ENCODE results near the gene TJAP1. TPM values are rescaled to one million over a fixed set of nuclear protein-coding genes. Genes with fewer than 3 reads are reported as not detected.
A peak's percentile ranks its signal among the peaks of the same experiment; 100 is the strongest.
"Not testable (repeated sequence)": the region's sequence is repeated elsewhere in the genome, so short reads cannot be mapped to it uniquely, and the experiment has no call there.

TJAP1 gene
- total RNA-seq, 1 experiment from 2014 or later = 20.4 TPM

DNA sequence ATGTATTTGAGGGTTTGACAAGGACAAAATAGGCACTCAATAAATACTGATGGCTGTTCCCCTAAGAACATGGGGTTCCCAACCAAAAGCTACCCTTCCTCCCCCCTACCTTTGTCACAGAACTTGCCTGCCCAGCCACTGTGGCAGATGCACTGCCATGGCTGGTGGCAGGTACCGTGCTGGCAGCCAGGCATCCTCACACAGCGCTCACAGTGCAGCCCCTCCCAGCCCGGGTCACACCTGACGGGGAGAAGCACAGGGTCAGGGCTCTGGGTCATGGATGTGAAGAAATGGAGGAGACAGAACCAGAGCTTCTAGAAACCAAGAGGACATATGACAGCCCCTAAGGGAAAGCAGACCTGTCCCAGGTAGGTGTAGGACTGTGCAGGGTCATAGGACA lies 24.5 kb upstream of the TJAP1 start:
- DNase-seq (ENCODE audit: low spot score) = no peak

DNA sequence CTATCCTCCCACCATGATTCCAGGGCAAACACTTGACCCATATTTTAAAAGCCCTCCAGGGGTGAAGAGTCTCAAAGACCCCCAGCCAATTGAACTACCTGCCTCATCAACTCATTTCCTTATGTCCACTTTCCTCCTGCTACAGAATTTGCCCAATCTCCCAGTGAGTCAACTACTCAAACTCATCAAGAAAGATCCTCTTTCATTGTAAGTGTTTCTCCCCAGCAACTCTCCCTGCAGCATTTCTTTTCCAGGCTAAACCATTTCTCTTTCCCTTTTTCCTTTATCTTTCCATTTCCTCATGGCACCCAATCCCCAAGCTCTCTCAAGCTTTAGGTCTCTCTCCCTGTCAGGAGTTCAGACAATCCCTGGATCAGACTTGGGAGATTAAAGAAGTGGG lies 23.5 kb upstream of the TJAP1 start:
- no peak for DNase-seq (ENCODE audit: low spot score)

DNA sequence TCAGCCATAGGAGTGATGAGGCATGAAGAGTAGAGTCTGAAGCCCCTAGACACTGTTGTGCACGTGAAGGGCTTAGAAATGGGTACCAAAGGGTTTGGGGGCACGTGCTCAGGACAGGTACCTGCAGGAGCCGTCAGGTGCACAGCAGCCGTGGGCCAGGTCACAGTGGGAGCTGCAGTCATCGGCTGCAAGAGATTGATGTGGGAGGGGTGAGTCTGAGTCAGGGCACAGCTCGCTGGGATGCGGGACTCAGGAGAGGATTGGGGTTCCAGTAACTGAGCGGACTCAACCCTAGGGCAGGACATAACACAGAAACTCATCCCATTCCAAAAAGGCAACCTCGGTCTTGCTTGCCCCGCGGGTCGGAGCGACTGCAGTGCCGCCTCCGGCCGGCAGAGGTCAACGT lies 23.1 kb upstream of the TJAP1 start:
- peak; percentile 74 for DNase-seq (ENCODE audit: low spot score)

DNA sequence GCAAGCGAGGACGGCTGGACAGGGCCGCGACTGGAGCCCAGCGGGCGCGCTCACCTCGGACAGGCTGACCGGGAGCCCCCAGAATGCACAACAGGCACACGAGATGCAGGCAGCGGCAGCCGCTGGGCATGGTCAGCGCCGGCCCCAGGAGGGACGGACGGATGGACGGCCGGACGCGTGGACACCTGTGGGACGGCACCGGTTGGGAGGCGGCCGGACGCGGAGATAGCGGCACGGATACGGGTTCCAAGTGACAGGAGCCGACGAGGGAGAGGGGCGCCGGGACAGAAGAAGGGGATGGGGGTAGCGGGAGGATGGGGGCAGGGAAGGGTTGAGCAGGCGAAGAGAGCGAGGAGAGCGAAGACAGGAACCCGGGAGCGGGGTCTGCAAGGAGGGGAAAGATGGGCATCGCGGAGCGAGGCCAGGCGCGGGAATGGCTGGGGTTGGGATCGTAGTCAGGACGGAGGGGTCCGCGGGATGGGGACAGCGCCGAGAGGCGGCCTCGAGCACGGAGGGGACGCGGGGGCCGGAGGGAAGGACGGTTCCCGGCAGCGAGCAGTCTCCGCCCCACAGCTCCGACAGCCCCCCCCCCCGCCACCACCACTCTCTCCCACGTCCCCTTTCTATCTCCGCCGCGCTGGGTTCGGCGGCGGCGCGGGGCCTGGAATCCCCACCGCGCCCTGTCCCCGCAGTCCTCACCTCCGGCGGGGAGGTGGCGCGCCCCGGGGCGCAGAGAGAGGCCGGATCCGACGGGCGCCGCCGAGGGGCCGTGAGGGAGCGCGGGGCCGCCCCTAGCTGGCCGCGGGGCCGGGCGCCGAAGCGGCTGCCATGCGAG lies 22.5 kb upstream of the TJAP1 start:
- DNase-seq (ENCODE audit: low spot score) = no peak

DNA sequence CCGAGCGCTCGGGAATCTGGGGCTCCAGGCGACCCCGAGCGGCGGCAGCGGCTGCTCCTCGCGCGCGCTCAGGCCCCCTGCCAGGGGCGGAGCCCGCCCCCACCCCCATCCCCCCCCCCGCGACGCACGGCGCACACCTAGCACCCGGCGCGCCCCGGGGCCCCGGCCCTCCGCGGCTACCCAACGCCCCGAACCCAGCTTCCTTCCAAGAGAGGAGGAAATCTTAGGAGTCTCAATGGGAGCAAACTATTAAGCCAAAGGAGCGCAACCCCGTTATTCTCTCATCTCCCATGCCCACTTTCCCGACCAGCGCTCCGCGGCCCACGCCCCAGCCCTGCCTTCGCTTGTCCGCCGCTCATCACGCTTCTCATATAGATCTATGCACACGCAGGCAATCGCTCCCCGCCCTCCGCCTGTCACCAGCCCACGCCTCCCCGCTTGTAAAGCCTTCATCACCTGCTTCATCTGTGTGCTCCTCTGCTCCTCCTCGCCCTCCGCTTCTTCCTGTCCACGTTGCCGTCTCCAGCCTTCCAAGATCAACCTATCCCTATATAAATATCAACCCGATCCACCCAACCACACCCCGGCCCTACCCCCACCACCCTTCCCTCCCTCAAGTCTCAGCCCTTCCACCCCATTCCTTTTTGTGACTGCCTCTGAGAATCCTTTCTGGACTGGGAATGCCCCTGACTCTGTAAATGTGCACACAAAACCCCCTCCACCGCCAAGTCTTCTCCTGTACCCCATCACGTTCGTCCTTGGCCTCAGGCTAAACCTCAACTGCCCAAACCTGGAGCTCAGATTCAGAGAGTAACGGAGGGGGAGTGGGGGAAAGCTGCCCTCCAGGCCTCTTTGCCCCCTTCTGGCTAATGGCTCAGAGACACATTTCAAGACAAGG lies 21.6 kb upstream of the TJAP1 start, which contains the start of gene DLK2:
Gene DLK2, minus strand, starts transcription at position 18 of the 898 bp plus-strand sequence. CDS start 723 bp downstream, outside the sequence.
- DNase-seq (ENCODE audit: low spot score) = peak; percentile 10

DNA sequence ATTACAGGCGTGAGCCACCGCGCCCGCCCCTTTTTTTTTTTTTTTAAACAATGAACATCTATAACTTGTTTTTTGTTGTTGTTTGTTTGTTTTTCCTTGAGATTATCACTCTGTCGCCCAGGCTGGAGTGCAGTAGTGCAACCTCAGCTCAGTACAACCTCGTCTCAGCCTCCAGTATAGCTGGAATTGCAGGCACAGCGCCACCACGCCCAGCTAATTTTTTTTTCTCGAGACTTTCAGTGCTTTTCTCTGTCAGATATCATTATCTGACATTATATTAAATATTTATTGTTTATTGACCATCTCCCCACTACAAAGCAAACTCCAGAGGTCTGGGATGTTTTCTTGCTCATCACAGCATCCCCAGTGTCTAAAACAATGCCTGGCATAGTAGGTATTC lies 19.7 kb upstream of the TJAP1 start:
- no peak for DNase-seq (ENCODE audit: low spot score)

DNA sequence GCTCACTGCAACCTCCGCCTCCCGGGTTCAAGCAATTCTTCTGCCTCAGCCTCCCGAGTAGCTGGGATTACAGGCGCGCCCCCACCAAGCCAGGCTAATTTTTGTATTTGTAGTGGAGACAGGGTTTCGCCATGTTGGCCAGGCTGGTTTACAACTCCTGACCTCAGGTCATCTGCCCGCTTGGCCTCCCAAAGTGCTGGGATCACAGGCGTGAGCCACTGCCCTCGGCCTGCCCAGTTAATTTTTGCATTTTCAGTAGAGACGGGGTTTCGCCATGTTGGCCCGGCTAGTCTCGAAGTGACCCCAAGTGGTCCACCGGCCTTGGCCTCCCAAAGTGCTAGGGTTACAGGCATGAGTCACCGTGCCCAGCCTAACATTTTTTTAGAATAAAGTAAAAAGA lies 19.2 kb upstream of the TJAP1 start:
- not testable (repeated sequence) for DNase-seq (ENCODE audit: low spot score)

DNA sequence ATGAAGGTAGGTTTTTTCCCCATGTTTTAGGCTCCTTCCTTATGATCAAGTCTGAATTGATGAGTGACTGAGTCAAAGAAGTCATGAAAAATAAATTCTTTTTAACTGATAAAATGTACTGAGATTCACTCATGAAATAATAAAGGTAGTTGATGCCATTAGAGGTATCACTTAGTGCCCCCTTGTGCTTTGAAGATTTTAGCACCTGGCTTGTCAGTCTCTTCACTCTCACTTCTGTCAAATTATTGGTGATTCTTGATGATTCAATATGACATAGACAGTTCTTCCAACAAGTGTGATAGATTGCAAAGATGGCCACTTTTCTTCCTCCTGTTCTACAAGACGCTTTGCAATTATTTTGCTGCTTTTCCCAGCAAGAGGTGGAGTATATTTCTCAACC lies 17.8 kb upstream of the TJAP1 start:
- DNase-seq (ENCODE audit: low spot score) = no peak

DNA sequence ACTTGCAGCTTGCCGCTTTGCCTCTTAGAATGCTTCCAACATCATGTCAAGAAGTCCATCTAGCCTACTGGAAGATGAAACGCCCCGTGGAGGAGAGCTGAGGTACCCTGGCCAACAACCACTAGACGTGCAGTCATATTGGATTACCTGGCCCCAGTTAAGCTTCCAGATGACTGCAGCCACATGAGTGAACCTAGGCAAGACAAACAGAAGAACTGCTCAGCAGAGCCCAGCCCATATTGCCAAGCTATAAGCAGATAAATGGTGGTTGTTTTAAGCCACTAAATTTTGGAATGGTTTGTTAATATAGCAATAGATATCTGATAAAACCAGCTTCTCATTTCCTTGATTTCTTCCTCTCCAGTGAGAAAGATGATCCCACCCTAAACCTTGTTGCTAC lies 17.3 kb upstream of the TJAP1 start:
- no peak for DNase-seq (ENCODE audit: low spot score)

DNA sequence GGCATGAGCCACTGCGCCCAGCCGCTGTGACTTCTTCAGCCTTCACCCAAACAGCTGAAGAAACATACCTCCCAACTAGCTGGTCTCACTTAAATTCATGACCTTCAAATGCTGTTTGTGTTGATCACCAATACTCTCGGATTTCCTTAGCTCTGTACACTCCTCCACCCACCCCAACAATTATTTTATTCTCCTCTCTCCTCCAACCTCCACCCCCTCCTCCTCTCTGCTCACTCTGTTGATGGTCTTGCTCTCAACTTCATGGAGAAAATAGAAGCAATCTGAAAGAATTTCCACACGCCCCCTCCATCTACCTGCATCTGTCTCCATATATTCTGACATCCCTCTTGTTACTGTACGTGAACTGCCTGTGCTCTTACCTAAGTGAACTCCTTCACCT lies 15.4 kb upstream of the TJAP1 start:
- no peak for DNase-seq (ENCODE audit: low spot score)

DNA sequence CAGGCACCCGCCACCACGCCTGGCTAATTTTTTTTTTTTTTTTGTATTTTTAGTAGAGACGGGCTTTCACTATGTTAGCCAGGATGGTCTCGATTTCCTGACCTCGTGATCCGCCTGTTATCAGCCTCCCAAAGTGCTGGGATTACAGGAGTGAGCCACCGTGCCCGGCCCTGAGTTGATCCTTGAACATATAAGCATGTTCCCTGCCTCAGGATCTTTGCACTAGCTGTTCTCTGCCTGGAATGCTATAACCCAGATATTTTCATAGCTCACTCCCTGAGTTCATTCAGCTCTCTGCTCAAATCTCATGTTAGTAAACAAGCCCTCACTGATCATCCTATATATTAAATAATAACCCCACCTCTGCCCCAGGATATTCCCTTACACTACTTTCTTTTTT lies 13.0 kb upstream of the TJAP1 start:
- DNase-seq (ENCODE audit: low spot score) = no peak

DNA sequence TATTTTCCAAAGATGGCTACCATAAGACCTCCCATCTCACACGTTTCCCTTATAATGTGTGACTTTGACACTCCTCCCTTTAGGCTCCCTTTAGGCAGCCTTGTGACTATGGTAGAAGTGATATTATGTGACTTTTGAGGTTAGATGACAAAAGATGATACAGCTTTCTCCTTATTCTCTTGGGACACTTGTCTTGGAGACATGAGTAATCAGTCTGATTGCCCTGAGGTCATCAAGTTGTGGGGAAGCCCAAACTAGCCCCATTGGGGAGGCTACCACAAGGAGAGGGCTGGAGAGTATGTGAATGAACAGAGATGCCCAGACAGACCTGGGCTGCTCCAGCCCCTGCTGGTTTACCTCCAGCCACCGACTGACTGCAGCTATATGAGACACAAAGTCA lies 11.4 kb upstream of the TJAP1 start:
- no peak for DNase-seq (ENCODE audit: low spot score)

DNA sequence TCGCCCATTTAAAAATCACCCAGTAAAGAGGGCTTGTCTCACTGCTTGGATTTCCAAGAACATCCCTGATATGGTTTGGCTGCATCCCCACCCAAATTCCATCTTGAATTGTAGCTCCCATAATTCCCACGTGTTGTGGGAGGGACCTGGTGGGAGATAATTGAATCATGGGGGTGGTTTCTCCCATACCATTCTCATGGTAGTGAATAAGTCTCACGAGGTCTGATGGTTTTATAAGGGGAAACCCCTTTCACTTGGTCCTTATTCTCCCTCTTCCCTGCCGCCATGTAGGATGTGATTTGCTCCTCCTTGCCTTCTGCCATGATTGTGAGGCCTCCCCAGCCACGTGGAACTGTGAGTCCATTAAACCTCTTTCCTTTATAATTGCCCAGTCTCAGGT lies 10.1 kb upstream of the TJAP1 start:
- not testable (repeated sequence) for DNase-seq (ENCODE audit: low spot score)

DNA sequence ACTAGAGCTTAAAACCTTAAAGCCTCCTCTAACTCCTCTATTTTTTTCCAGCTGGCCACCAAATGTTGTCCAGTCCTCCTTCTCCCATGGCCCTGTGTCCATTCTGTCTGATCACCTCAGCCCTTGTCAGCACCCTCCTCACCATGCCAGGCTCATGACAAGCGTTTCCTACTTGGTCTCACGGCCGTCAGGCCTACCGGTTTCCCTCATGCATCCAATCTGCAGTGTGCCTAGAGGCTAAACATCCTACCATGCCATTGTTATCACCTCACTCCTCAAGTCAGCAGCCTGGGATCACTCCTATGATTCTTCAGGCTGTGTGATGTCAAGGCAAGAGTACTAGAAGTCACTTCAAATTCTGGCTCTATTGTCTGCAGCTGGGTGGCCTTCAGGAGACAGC lies 9.6 kb upstream of the TJAP1 start:
- DNase-seq (ENCODE audit: low spot score) = no peak

DNA sequence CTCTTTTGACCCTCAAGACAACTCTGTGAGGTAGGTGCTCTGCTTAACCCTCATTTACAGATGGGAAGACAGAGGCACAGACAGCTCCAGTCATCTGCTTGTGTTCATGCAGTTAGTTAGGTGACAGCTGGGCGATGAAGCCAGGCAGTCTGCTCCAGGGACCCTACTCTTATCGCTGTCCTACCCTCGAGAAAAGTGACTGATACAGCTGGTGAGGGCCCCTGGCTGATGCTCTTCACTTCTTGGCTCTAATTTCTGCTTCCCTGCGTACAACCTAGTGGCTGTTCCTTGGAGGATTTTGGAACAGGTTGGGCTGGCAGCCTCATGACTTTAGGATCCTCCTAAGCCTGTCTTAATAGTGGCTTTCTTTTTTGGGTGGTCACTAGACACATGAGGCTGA lies 9.1 kb upstream of the TJAP1 start:
- no peak for DNase-seq (ENCODE audit: low spot score)

DNA sequence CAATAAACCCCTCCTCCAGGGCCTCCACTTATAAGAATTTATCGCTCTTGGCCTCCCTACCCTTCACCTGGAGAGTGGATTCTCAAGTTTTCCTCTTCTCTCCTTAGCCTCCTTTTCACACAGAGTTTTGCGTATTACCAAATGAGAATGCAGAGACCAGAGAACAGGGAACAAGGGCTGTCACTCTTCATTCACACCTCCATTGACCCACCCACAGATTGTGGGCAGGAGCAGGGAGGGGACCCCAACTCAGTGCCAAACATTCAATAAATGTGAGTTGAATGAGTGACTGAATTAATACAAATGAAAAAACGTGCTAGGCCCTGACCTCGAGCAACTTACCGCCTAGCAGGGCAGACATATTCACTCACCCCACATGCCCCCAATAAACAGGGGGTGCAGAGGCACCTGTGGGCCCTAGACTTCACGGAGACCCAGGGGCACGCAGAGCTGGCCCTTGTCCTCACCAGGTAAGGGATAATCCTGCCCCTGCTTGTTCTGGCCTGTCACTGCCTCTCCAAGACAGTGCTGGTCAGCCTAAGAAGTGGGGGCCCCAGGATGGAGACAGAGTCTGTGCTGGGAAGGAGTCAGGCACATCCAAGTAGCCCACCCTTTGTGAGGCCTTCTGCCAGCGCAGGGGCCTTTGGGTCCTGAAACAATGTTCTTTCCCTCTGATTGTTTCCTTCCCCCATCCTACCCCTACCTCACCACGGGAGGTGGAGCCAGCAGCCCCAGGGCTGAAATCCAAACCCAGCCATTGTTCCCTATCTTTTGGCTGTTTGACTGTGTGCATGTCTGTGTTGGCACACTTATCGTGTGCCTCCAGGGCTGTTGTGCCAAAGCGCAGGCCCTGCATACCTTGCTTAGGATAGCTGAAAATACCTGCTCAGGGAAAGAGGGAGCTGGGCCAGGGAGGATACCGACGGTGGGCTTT lies 8.4 kb upstream of the TJAP1 start:
- DNase-seq (ENCODE audit: low spot score) = no peak

DNA sequence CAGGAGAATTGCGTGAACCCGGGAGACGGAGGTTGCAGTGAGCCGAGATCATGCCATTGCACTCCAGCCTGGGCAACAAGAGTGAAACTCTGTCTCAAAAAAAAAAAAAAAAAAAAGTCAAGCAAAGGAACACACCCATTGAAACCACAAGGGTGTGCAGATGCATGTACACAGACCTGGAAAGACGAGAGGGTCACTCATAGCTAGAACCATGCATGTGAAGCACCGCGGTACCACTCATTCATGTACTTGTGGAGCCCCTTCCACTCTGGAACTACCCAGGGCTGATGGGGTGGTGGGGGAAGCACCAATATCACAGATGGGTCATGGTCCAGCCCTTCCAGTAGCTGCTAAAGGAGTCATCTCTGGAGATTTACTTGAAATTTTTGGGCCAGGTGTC lies 7.4 kb upstream of the TJAP1 start:
- no peak for DNase-seq (ENCODE audit: low spot score)

DNA sequence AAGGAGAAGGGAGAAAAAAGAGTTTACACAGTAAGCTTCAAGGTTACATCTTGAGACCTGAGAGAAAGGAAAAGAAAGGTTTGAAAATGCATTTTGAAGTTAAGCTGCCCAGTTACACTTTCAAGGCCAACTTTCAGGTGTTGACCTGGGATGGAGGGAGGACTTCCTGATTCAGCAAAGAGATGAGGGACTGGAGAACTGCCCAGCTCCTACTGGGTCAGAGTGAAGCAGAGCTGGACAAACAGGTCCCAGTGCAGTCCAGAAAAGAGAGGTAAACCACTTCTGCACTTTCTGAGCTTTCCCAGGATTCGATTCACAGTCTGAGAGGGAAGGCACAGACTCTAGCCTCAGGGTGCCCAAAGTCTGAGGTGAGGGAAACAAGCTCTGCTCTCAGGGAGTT lies 6.0 kb upstream of the TJAP1 start:
- peak; percentile 47 for DNase-seq (ENCODE audit: low spot score)

DNA sequence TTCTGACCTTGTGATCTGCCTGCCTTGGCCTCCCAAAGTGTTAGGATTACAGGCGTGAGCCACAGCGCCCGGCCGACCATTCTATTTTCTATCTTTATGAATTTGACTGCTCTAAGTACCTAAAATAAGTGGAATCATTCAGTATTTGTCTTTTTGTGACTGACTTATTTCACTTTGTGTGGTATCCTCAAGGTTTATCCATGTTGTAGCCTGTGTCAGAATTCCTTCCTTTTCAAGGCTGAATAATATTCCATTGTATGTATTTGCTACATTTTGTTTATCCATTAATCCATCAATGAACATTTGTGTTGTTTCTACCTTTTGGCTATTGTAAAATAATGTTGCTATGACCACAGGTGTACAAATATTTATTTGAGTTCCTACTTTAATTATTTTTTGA lies 4.9 kb upstream of the TJAP1 start:
- DNase-seq (ENCODE audit: low spot score) = no peak

DNA sequence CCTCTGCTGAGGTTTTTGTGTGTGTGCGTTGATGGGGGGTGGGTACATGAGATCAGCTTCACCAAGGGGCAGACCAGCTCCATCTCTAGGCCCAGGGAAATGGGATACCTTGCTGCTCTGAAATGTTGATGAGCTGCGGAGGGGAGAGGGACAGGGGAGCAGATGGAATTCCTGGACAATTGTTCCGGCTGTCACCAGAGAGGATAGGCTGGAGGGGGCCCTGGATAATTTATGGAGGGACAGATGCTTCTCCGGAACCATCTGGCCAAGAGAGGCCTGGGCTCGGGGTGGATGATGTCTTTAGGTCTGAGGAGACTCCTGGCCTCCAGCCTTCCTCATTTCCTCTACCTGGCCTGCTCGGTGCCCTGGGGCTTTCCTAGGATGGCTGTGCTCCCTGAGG lies 1.9 kb upstream of the TJAP1 start:
- no peak for DNase-seq (ENCODE audit: low spot score)

DNA sequence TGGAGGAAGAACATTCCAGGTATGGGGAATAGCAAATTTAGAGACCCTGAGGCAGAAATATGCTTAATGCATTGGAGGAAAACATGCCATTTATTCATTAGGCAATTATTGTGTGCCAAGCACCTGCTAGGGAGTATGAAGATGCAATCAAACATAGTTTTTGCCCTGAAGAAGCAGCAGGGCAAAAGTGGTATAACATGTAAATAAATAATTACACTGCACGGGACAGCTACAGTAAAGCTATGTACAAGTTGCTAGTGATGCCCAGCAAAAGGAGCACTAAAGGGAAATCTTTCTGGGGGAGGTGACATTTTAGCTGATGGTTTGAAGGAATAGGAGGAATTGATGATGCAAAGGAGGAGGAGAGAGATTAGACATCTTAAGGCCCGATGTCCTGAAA lies 624 bp upstream of the TJAP1 start:
- DNase-seq (ENCODE audit: low spot score) = no peak

DNA sequence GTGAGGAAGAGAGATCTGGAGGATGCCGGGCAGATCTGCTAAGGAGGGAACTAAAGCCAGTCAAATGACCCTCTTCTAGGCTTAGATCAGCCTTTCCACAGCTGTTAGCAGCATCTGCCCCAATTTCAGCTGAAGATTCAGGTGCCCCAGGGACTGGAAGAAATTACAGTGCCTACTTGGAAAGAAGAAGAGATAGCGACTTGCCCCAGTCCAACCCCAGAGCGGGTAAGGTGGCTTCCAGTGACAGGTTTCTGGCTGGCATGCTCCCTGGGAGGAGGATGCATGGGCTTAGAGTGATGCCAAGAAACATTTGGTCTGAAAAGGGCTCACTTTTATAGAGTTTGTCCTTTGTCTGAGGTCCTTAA lies 620 bp downstream of the TJAP1 start:
- DNase-seq (ENCODE audit: low spot score) = peak; percentile 23

Data from HT-29 (cell line).